ENCODE results near the gene EHF. TPM values are rescaled to one million over a fixed set of nuclear protein-coding genes. Genes with fewer than 3 reads are reported as not detected.

EHF gene
- total and polyA plus RNA-seq, 9 of the 15 experiments (the other 6 are each of a cell fraction or from before 2014, with no cell fraction given), result 0.04 to 0.54 (median 0.37) TPM

DNA sequence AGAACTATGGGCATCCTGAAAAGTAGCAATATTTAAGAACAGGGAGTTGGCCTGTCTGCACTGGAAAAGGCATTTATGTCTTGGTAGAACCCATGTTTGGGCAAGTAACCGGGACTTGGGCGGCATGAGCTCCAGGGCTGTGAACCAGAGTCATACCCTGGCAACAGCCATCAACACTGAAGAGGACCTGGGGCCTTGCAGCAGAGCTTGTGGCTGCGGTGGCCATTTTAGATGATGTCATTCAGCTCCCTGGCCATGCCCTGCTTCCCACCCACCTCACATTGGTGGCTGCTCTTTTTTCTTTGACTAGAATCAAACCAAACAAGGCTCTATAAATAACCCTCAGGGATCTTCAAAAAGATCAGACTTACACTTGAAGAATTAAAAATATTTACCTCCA lies 26.6 kb downstream of the EHF start (continued):
- TF ChIP-seq POU5F1 (IDR thresholded peaks at IDR 0.05; ENCODE audit: borderline replicate concordance, low read depth, low read length, partially characterized antibody), result no peak

DNA sequence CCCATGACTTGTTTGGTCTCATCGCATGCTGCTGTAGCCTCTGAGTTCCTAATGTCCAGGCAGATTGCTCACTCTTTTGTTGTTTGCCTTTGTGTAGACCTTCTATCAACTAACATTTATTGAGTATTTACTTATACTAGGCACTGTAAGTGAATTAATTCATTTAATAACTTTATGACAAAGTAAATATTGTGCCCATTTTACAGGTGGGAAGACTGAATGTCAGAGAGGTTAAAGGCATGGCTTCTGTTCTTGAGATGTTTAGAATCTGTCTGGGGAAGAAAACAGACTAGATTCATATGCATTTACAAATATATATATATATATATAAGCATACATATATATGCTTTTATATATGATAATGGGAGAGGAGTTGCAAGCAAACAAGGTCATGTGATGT lies 27.1 kb downstream of the EHF start:
- TF ChIP-seq ZFX (CRISPR knock-in tag; IDR thresholded peaks at IDR 0.05) (0 out of 2 replicates have a peak, but pooled peaks have one; percentile 5), ADNP (tag; IDR thresholded peaks at IDR 0.05) (peak; percentile 84; the same call in 1 of the 2 replicates), SP1 (CRISPR knock-in tag; IDR thresholded peaks at IDR 0.05) (no peak), ZNF589 (CRISPR knock-in tag; IDR thresholded peaks at IDR 0.05; ENCODE audit: low read depth) (no peak), KDM1A (IDR thresholded peaks at IDR 0.05) (peak; percentile 36 to 38; a peak in 1 of 4 replicates), BCOR (IDR thresholded peaks at IDR 0.05) (peak; percentile 74), RBM25 (IDR thresholded peaks at IDR 0.05; ENCODE audit: low read depth, low read length, severe bottlenecking) (peak; percentile 81)
- H2AFZ ChIP-seq (ENCODE audit: low read depth, low read length), result 0 out of 2 replicates have a peak overlapping the region, but pooled peaks have one; percentile 0
- no peaks in the 10 kb centered on the region for H3K79me2 ChIP-seq (ENCODE audit: control insufficient read depth, insufficient read depth, low read length)
- 100% methylated on average over 1 of the region's 1 CpG for WGBS (ENCODE audit: insufficient coverage, low coverage, missing lambda C conversion rate)
- no peaks in the 10 kb centered on the region for H3K9me3 ChIP-seq (replicated peaks; ENCODE audit: control insufficient read depth, insufficient read depth, low read depth, low read length)
- FAIRE-seq, result no peak
- CTCF ChIA-PET (ENCODE audit: low intra/inter-chr PET ratio), result no interaction called here
- no peak for DNase-seq (ENCODE audit: extremely low read depth in 1 of 4, low spot score in 3 of 4)
- H3K4me2 ChIP-seq (ENCODE audit: insufficient read depth, low read length), result no peak overlapping the region
- BruUV-seq (replicated peaks), result no TSS peak
- peaks cover 0 to 41% of the 10 kb centered on the region in 2 experiments; a peak in 4 of 5 replicates for H3K4me1 ChIP-seq (replicated peaks in 1 of 2; ENCODE audit: control insufficient read depth in 2 of 2, insufficient read depth in 2 of 2, low read length in 2 of 2)
- no peak overlapping the region for H3K27ac ChIP-seq (ENCODE audit: extremely low read depth, low read depth, low read length)
- no peak overlapping the region for H3K4me3 ChIP-seq
- no peaks in the 10 kb centered on the region for H3K9me1 ChIP-seq (ENCODE audit: control insufficient read depth, insufficient read depth, low read length)
- no peaks in the 10 kb centered on the region for H3K36me3 ChIP-seq (ENCODE audit: control insufficient read depth, insufficient read depth, low read length)
- no peaks in the 10 kb centered on the region for H3K27me3 ChIP-seq (ENCODE audit: control insufficient read depth in 2 of 2, insufficient read depth in 2 of 2, low read length in 2 of 2)
- POLR2A ChIA-PET, result interaction anchor here (0.5 kb wide), 1 partner anchor 1102 kb away, joined by 3 read pairs; no protein-coding TSS in a partner anchor
- in situ Hi-C loops (cut with MboI) (no loop called here), intact Hi-C loops (cut with micrococcal nuclease) (no loop called here)
- ATAC-seq, result no peak
- H4K20me1 ChIP-seq (replicated peaks; ENCODE audit: control insufficient read depth, insufficient read depth, low read length), result no peaks in the 10 kb centered on the region
- H3K9ac ChIP-seq (ENCODE audit: insufficient read depth in 1 of 2, low read depth in 2 of 2, low read length in 2 of 2), result no peak overlapping the region

All from K562 (cell line).